Neural cell (in vitro differentiated cells): ENCODE measurements around the gene CTH.

Experiments used
- CTCF ChIP-seq: fragments of 450-650 bp; IDR thresholded peaks from 2 replicates; pipeline ENCODE4 v1.5.1; 2014; ENCODE audit warnings: antibody characterized with exemption, mild to moderate bottlenecking, moderate library complexity; ENCODE audit not compliant: poor library complexity, severe bottlenecking
- TAF1 ChIP-seq: IDR thresholded peaks from 2 replicates; pipeline ENCODE4 v1.6.1; 2012; ENCODE audit warnings: low read depth

- no peak for TF ChIP-seq CTCF
- no peak for TF ChIP-seq TAF1
Measured at GRCh38 chr1:70429757-70430156, 18.7 kb downstream of the CTH start.
